Effector memory CD4-positive, alpha-beta T cell (primary cell): Measurements from ENCODE around the gene PTPRD.

ENCODE experiments used
- DNase-seq, 3 donors: peaks; one replicate each; pipeline ENCODE4 v3.0.0-alpha.2; 2020
- H3K27ac ChIP-seq: 2 replicates; pipeline ENCODE4 v1.7.0; 2013; ENCODE audit warnings: mild to moderate bottlenecking, low read length, moderate library complexity; ENCODE audit not compliant: insufficient read depth, poor library complexity, severe bottlenecking
- H3K27me3 ChIP-seq: replicated peaks from 2 replicates; pipeline ENCODE4 v1.7.0; 2013; ENCODE audit warnings: mild to moderate bottlenecking, low read length; ENCODE audit not compliant: insufficient read depth, control insufficient read depth, poor library complexity, severe bottlenecking
- H3K36me3 ChIP-seq: 2 replicates; pipeline ENCODE4 v1.7.0; 2013; ENCODE audit warnings: mild to moderate bottlenecking, low read length, moderate library complexity; ENCODE audit not compliant: control insufficient read depth, insufficient read depth
- H3K4me1 ChIP-seq: 2 replicates; pipeline ENCODE4 v1.7.0; 2013; ENCODE audit warnings: low read length, mild to moderate bottlenecking; ENCODE audit not compliant: control insufficient read depth, insufficient read depth, poor library complexity, severe bottlenecking
- H3K4me3 ChIP-seq: 2 replicates; pipeline ENCODE4 v1.7.0; 2013; ENCODE audit warnings: low read length, low read depth, mild to moderate bottlenecking; ENCODE audit not compliant: insufficient read depth, poor library complexity, severe bottlenecking
- H3K9me3 ChIP-seq: 2 replicates; pipeline ENCODE4 v1.7.0; 2013; ENCODE audit warnings: mild to moderate bottlenecking, low read length, moderate library complexity; ENCODE audit not compliant: control insufficient read depth

The PTPRD gene

GRCh38 chr9:9749591-9749990 is 863.2 kb downstream of the PTPRD start:
- no peaks in the 10 kb centered on the region for H3K4me1 ChIP-seq
- DNase-seq = no peak
- no peaks in the 10 kb centered on the region for H3K9me3 ChIP-seq
- H3K27ac ChIP-seq = no peak overlapping the region
- H3K4me3 ChIP-seq = no peak overlapping the region
- H3K27me3 ChIP-seq = no peaks in the 10 kb centered on the region
- no peaks in the 10 kb centered on the region for H3K36me3 ChIP-seq

GRCh38 chr9:9747787-9748186 is 865.0 kb downstream of the PTPRD start:
- no peaks in the 10 kb centered on the region for H3K36me3 ChIP-seq
- DNase-seq = no peak

GRCh38 chr9:9746826-9747225 is 866.0 kb downstream of the PTPRD start:
- Histone ChIP-seq H3K27ac (no peak overlapping the region), H3K9me3 (no peaks in the 10 kb centered on the region), H3K4me1 (no peaks in the 10 kb centered on the region), H3K4me3 (no peak overlapping the region), H3K27me3 (no peaks in the 10 kb centered on the region), H3K36me3 (no peaks in the 10 kb centered on the region)
- DNase-seq = no peak

More at GRCh38 chr9:9747787-9748186, 865.0 kb downstream of the PTPRD start:
- H3K27me3 ChIP-seq = no peaks in the 10 kb centered on the region
- no peak overlapping the region for H3K4me3 ChIP-seq
- H3K4me1 ChIP-seq = no peaks in the 10 kb centered on the region
- H3K9me3 ChIP-seq = no peaks in the 10 kb centered on the region
- H3K27ac ChIP-seq = no peak overlapping the region

GRCh38 chr9:9743822-9744221 is 869.0 kb downstream of the PTPRD start:
- no peaks in the 10 kb centered on the region for H3K36me3 ChIP-seq
- H3K27me3 ChIP-seq = no peaks in the 10 kb centered on the region
- H3K27ac ChIP-seq = no peak overlapping the region
- no peaks in the 10 kb centered on the region for H3K4me1 ChIP-seq
- no peak for DNase-seq
- no peaks in the 10 kb centered on the region for H3K9me3 ChIP-seq
- H3K4me3 ChIP-seq = no peak overlapping the region

GRCh38 chr9:9730174-9730573 is 882.6 kb downstream of the PTPRD start:
- no peaks in the 10 kb centered on the region for H3K27me3 ChIP-seq
- H3K27ac ChIP-seq = no peak overlapping the region

GRCh38 chr9:9729082-9729481 is 883.7 kb downstream of the PTPRD start:
- Histone ChIP-seq H3K4me1 (no peaks in the 10 kb centered on the region), H3K9me3 (no peaks in the 10 kb centered on the region), H3K27me3 (no peaks in the 10 kb centered on the region), H3K4me3 (no peak overlapping the region), H3K36me3 (no peaks in the 10 kb centered on the region), H3K27ac (no peak overlapping the region)
- DNase-seq = no peak

More at GRCh38 chr9:9730174-9730573, 882.6 kb downstream of the PTPRD start:
- Histone ChIP-seq H3K4me3 (no peak overlapping the region), H3K9me3 (no peaks in the 10 kb centered on the region), H3K4me1 (no peaks in the 10 kb centered on the region), H3K36me3 (no peaks in the 10 kb centered on the region)
- DNase-seq = no peak

GRCh38 chr9:9719373-9720112 is 893.3 kb downstream of the PTPRD start:
- no peak overlapping the region for H3K4me3 ChIP-seq
- no peak overlapping the region for H3K27ac ChIP-seq
- no peaks in the 10 kb centered on the region for H3K9me3 ChIP-seq
- no peaks in the 10 kb centered on the region for H3K4me1 ChIP-seq
- no peaks in the 10 kb centered on the region for H3K27me3 ChIP-seq
- DNase-seq = no peak
- H3K36me3 ChIP-seq = no peaks in the 10 kb centered on the region

- H3K27ac ChIP-seq = no peak overlapping the region
- no peak for DNase-seq
- H3K4me3 ChIP-seq = no peak overlapping the region
- no peaks in the 10 kb centered on the region for H3K27me3 ChIP-seq
- no peaks in the 10 kb centered on the region for H3K9me3 ChIP-seq
- no peaks in the 10 kb centered on the region for H3K4me1 ChIP-seq
- no peaks in the 10 kb centered on the region for H3K36me3 ChIP-seq
Measured at GRCh38 chr9:9718691-9719090, 894.1 kb downstream of the PTPRD start.

- H3K27me3 ChIP-seq = no peaks in the 10 kb centered on the region
- no peak for DNase-seq
- no peak overlapping the region for H3K4me3 ChIP-seq
- H3K27ac ChIP-seq = no peak overlapping the region
- H3K9me3 ChIP-seq = no peaks in the 10 kb centered on the region
- no peaks in the 10 kb centered on the region for H3K36me3 ChIP-seq
- no peaks in the 10 kb centered on the region for H3K4me1 ChIP-seq
Measured at GRCh38 chr9:9679433-9679832, 933.4 kb downstream of the PTPRD start.

GRCh38 chr9:9674461-9674860 is 938.3 kb downstream of the PTPRD start:
- no peak overlapping the region for H3K4me3 ChIP-seq
- no peaks in the 10 kb centered on the region for H3K36me3 ChIP-seq
- no peaks in the 10 kb centered on the region for H3K4me1 ChIP-seq
- DNase-seq = no peak
- H3K27me3 ChIP-seq = no peaks in the 10 kb centered on the region
- no peaks in the 10 kb centered on the region for H3K9me3 ChIP-seq
- no peak overlapping the region for H3K27ac ChIP-seq
